Measurements from ENCODE around the gene CHRM5. TPM values are rescaled to one million over a fixed set of nuclear protein-coding genes. Genes with fewer than 3 reads are reported as not detected.
"Not testable (repeated sequence)": the region's sequence is repeated elsewhere in the genome, so short reads cannot be mapped to it uniquely, and the experiment has no call there.

CHRM5 gene
- total RNA-seq, 1 donor from 2014 or later, result not detected

- intact Hi-C loops (cut with DNase I), result no loop called here
- DNase-seq, result no peak
- ATAC-seq (ENCODE audit: poor library complexity), result no peak
Observed at GRCh38 chr15:33985287-33985686, 17.0 kb downstream of the CHRM5 start.

GRCh38 chr15:33985751-33986150 is 17.5 kb downstream of the CHRM5 start:
- DNase-seq (no peak), ATAC-seq (ENCODE audit: poor library complexity) (no peak)
- intact Hi-C loops (cut with DNase I), result no loop called here

DNA sequence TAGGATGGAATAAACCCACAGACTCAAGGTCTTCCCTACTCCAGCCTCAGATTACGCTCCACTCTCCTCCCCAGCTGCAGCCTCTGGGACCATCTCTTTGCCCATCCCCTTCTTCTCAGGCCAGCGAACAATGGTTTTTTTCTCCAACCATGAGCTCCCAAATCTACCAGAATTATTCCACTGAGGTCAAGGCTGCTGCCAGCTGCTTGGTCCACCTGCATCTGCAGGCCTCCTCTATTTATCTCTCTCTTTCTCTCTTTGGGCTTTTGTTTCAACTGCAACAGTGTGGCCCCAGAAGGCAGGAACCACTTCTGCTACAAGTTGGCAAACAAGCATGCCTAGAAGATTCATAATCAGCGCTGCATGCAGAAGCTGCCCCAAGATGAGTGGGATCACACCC is 19.1 kb downstream of the CHRM5 start:
- intact Hi-C loops (cut with DNase I), result no loop called here
- ATAC-seq (ENCODE audit: poor library complexity), result no peak
- DNase-seq, result no peak

DNA sequence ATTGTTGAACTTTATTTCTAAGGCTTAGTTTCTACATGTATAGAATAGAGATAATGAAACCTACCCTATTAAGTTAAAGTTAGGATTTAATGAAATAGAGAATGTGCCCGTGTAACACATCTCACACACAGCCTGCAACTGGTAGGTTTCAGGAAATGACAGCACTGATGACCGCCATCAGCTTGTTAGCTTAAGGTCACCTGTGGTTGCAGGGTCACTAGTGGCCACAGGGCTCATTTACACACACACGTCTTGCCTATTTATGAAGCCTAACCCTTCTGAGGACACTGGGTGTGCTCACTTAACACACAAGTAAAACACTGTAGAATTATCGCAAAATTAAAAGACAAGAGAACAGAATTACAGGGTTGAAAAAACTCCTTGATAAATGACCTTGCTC is 20.1 kb downstream of the CHRM5 start:
- no peak for DNase-seq
- intact Hi-C loops (cut with DNase I), result no loop called here
- no peak for ATAC-seq (ENCODE audit: poor library complexity)

DNA sequence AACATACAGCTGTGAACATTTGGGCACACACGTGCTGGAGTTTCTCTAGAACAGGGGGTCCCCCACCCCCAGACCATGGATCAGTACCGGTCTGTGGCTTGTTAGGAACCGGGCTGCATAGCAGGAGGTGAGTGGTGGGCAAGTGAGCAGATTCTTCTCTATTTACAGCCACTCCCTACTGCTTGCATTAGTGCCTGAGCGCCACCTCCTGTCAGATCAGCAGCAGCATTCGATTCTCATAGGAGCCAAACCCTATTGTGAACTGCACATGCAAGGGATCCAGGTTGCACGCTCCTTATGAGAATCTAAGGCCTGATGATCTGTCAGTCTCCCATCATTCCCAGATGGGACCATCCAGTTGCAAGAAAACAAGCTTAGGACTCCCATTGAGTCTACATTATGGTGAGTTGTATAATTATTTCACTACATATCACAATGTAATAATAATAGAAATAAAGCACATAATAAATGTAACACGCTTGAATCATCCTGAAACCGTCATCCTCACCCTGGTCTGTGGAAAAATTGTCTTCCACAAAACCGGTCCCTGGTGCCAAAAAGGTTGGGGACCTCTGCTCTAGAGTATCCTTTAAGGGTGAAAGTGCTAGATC is 25.8 kb downstream of the CHRM5 start:
- ATAC-seq (ENCODE audit: poor library complexity) (no peak), DNase-seq (no peak)
- intact Hi-C loops (cut with DNase I), result no loop called here

GRCh38 chr15:33995666-33996065 is 27.4 kb downstream of the CHRM5 start:
- ATAC-seq (ENCODE audit: poor library complexity); DNase-seq; intact Hi-C loops (cut with DNase I): not testable (repeated sequence)

DNA sequence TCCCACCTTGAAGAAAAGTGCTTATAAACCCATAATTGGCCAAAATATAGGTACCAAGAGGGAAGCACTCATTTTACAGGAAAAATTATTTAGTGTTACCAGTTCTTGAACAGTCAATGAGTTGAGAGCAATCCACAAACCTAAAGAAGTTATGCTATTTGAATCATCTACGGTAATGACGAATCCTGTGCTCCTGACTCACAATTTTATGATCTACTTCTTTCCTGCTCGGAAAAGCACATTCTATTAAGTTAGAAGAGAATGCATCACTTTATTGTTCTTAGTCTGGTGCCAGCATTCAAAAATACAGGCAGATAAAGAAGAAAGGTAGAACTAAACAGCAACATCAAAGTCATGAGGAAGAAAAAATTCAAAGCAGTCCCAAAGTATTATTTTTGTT is 33.2 kb downstream of the CHRM5 start:
- no peak for ATAC-seq (ENCODE audit: poor library complexity)
- intact Hi-C loops (cut with DNase I), result no loop called here

GRCh38 chr15:34006381-34006780 is 38.1 kb downstream of the CHRM5 start:
- DNase-seq (no peak), ATAC-seq (ENCODE audit: poor library complexity) (no peak)
- intact Hi-C loops (cut with DNase I), result no loop called here

More for the DNA sequence above, 33.2 kb downstream of the CHRM5 start:
- DNase-seq, result no peak

GRCh38 chr15:34009656-34010055 is 41.4 kb downstream of the CHRM5 start:
- ATAC-seq (ENCODE audit: poor library complexity) (no peak), DNase-seq (no peak)
- intact Hi-C loops (cut with DNase I), result no loop called here

DNA sequence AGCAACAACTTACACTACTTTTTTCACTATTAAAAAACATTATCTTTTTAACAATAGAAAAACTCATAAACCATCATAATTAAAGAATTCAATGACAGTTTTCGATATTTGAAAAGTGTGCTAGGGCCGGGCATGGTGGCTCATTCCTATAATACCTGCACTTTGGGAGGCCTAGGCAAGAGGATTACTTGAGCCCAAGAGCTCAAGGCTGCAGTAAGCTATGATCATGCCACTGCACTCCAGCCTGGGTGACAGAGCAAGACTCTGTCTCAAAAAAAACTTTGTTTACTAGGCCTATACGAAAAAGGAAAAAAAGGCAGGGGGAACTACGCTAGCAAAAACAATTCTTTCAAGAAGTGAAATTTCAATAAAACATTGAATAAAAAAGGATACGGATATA is 42.6 kb downstream of the CHRM5 start:
- DNase-seq (no peak), ATAC-seq (ENCODE audit: poor library complexity) (no peak)
- intact Hi-C loops (cut with DNase I), result no loop called here

GRCh38 chr15:34011481-34011880 is 43.2 kb downstream of the CHRM5 start:
- intact Hi-C loops (cut with DNase I), result no loop called here
- ATAC-seq (ENCODE audit: poor library complexity), result no peak
- no peak for DNase-seq

DNA sequence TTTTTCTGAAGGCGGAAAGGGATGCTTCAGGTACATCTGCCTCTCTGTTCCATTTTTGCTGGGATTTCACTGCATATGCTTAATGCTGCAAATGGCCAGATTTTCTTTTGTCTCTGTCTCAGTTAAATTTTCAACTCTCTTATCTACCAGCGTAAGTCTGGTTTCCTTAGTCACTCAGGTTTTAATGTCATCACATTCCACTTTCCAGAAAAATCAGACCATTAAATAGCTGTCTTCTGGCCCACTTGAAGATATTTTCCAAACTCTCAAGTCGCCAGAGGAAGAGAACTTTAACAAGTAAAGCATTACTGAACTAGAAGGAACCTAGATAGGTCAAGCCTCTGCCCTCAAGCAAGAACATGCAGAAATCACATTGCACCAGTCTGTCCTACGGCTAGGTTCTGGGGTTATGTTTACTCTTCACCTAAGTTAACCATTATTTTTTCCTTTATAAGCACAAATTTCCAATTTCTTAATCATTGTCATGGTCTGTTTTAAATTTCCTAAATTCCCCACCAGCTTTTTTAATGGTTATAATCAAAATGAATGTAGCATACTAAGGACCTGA is 44.2 kb downstream of the CHRM5 start:
- DNase-seq (no peak), ATAC-seq (ENCODE audit: poor library complexity) (no peak)
- intact Hi-C loops (cut with DNase I), result no loop called here

GRCh38 chr15:34013746-34014145 is 45.4 kb downstream of the CHRM5 start:
- no peak for DNase-seq
- no peak for ATAC-seq (ENCODE audit: poor library complexity)
- intact Hi-C loops (cut with DNase I), result no loop called here

GRCh38 chr15:34014556-34014955 is 46.3 kb downstream of the CHRM5 start:
- intact Hi-C loops (cut with DNase I), result no loop called here
- DNase-seq, result no peak
- ATAC-seq (ENCODE audit: poor library complexity), result no peak

DNA sequence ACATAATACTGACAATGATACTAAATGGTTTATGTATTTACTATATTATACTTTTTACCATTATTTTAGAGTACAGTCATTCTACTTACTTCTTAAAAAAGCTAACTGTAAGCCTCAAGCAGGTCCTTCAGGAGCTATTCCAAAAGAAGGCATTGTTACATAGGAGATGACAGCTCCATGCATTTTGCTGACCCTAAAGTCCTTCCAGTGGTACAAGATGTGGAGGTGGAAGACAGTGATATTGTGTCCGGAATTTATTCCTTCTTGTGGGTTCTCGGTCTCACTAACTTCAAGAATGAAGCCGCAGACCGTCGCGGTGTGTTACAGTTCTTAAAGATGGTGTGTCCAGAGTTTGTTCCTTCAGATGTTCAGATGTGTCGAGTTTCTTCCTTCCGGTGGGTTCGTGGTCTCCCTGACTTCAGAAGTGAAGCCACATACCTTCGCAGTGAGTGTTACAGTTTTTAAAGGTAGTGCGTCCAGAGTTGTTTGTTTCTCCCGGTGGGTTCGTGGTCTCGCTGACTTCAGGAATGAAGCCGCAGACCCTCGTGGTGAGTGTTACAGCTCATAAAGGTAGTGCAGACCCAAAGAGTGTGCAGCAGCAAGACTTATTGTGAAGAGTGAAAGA is 49.8 kb downstream of the CHRM5 start:
- ATAC-seq (ENCODE audit: poor library complexity) (no peak), DNase-seq (no peak)
- intact Hi-C loops (cut with DNase I), result no loop called here

GRCh38 chr15:34018738-34019137 is 50.4 kb downstream of the CHRM5 start:
- DNase-seq; ATAC-seq (ENCODE audit: poor library complexity); intact Hi-C loops (cut with DNase I): not testable (repeated sequence)

DNA sequence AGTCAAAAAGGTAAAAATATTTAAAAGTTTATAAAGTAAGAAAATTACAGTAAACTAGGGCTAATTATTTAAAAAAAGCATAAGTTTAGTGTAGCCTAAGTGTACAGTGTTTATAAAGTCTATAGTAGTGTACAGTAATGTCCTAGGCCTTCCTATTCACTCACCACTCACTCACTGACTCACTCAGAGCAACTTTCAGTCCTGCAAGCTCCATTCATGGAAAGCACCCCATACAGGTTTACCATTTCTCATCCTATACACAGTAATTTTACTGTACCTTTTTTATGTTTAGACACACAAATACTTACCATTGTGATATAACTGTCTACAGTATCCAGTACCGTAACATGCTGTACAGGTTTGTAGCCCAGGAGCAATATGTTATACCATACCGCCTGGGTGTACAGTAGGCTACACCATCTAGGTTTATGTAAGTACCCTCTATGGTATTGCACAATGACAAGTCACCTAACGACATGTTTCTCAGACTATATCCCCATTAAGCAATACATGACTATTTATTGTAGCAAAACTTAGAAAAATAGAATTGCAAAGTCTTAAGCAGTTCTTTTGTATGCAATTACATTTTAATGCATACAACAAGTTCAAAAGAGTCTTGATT is 51.2 kb downstream of the CHRM5 start:
- intact Hi-C loops (cut with DNase I), result no loop called here
- ATAC-seq (ENCODE audit: poor library complexity), result no peak
- no peak for DNase-seq

GRCh38 chr15:34023907-34024306 is 55.6 kb downstream of the CHRM5 start:
- DNase-seq (no peak), ATAC-seq (ENCODE audit: poor library complexity) (no peak)
- intact Hi-C loops (cut with DNase I), result no loop called here

- intact Hi-C loops (cut with DNase I), result no loop called here
- no peak for DNase-seq
- ATAC-seq (ENCODE audit: poor library complexity), result no peak
Observed at GRCh38 chr15:34025252-34025651, 57.0 kb downstream of the CHRM5 start.

- intact Hi-C loops (cut with DNase I), result no loop called here
- DNase-seq (no peak), ATAC-seq (ENCODE audit: poor library complexity) (no peak)
Observed at GRCh38 chr15:34027606-34028005, 59.3 kb downstream of the CHRM5 start.

Data from Right ventricle myocardium superior (tissue), 1 donor.